ENCODE results near the gene TUBB3.
"Not testable (repeated sequence)": the region's sequence is repeated elsewhere in the genome, so short reads cannot be mapped to it uniquely, and the experiment has no call there.

Gene TUBB3

DNA sequence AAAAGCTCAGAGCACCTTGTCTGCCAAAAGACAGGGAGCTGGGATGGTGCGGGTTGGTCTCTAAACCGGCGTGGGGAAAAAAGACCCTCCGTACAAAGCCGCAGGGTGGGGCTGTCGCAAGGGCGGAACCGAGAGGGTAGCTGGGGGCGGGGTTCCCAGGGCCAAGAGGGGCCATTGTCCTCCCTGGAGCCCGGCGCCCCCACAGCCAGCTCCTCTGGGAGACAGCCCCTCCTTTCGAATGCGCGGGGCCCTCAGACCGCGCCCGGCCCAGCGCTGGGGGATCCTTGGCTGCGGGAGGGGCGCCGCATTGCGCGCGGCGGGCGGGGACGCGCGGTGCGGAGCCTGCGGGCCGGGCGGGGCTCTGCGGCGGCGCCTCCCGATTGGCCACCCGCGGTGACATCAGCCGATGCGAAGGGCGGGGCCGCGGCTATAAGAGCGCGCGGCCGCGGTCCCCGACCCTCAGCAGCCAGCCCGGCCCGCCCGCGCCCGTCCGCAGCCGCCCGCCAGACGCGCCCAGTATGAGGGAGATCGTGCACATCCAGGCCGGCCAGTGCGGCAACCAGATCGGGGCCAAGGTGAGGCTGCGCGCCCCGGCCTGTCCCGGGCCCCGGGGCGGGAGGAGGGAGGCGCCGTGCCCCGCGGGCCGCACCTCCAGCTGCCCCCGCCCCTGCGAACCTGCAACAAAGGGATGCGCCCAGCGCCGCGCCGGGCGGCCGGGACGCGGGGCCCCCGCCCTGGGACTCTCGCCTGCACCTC lies at the start of gene TUBB3:
Gene TUBB3, plus strand, starts transcription at position 459 of the 756 bp plus-strand sequence. Its CDS starts 60 bp downstream, at position 519.
- no peak for DNase-seq (ENCODE audit: low read depth)

GRCh38 chr16:89873972-89874689 lies 49.0 kb upstream of the TUBB3 start:
- peak; percentile 83 for DNase-seq (ENCODE audit: low read depth)

DNA sequence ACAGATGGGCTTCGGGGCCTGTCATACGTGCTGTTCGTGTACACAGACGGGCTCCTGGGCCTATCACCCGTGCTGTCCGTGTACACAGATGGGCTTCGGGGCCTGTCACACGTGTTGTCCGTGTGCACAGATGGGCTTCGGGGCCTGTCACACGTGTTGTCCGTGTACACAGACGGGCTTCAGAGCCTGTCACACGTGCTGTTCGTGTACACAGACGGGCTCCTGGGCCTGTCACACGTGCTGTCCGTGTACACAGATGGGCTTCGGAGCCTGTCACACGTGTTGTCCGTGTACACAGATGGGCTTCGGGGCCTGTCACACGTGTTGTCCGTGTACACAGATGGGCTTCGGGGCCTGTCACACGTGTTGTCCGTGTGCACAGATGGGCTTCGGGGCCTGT lies 44.0 kb upstream of the TUBB3 start:
- DNase-seq (ENCODE audit: low read depth), result not testable (repeated sequence)

GRCh38 chr16:89880477-89881367 lies 42.4 kb upstream of the TUBB3 start:
- DNase-seq (ENCODE audit: low read depth), result no peak

DNA sequence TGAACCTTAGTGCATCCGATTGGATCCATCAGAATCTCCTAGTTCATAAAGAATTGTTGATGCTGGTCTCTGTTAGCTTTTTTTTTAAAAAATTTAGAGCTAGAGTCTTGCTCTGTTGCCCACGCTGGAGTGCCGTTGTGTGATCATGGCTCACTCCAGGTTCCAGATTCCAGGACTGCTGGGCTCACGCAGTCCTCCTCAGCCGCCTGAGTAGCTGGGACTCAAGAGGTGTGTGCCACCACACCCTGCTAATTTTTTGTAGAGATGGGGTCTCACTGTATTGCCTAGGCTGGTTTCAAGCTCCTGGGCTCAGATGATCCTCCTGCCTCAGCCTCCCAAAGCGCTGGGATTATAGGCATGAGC lies 41.8 kb upstream of the TUBB3 start:
- no peak for DNase-seq (ENCODE audit: low read depth)

DNA sequence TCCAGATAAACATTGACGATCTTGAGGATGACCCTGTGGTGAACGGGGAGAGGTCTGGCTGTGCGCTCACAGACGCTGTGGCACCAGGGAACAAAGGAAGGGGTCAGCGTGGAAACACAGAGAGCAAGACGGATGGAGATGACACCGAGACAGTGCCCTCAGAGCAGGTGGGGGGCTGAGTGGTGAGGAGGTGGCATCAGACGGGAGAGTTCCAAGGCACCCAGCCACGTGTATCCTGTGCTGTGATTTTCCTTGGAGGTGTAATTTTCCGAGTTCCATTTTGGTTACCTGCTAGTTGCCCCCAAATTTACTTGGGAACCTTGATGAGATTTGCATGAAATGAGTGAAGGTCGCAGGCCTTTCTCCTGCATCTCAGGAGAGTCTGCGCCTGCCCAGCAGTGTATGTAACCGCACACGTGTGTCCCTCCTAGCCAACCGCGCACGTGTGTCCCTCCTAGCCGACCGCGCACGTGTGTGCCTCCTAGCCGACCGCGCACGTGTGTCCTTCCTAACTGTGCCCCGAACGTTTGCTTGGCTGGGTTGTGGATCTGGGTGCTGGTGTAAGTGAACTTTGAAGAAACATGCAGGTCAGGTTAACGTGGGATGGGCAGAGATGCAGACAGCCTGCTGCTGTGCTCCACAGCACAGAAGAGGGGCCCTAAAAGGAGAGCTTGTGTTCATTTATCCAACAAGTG lies 39.6 kb upstream of the TUBB3 start:
- no peak for DNase-seq (ENCODE audit: low read depth)

- no peak for DNase-seq (ENCODE audit: low read depth)
These were observed 39.1 kb upstream of the TUBB3 start for GRCh38 chr16:89884041-89884421.

- no peak for DNase-seq (ENCODE audit: low read depth)
These were observed 35.9 kb upstream of the TUBB3 start for GRCh38 chr16:89887243-89887642.

DNA sequence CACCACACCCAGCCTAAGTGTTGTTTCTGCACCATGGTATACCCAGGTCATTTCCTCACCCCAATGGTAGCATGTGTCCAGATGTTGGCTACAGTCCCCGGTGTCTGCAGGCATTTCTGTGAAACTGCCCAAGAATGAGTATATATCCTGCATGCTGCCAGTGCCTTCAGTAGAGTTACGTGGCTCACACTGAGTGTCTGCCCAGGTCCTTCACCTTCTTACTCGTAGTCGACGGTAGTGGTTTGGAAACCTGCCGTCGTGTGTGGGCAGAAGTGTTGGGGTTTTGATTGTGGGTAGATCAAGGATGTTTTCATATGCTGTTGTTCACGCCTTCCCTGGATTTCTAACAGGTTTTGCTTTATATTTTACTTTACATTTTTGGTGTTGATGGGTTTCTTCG lies 32.9 kb upstream of the TUBB3 start:
- DNase-seq (ENCODE audit: low read depth), result no peak

DNA sequence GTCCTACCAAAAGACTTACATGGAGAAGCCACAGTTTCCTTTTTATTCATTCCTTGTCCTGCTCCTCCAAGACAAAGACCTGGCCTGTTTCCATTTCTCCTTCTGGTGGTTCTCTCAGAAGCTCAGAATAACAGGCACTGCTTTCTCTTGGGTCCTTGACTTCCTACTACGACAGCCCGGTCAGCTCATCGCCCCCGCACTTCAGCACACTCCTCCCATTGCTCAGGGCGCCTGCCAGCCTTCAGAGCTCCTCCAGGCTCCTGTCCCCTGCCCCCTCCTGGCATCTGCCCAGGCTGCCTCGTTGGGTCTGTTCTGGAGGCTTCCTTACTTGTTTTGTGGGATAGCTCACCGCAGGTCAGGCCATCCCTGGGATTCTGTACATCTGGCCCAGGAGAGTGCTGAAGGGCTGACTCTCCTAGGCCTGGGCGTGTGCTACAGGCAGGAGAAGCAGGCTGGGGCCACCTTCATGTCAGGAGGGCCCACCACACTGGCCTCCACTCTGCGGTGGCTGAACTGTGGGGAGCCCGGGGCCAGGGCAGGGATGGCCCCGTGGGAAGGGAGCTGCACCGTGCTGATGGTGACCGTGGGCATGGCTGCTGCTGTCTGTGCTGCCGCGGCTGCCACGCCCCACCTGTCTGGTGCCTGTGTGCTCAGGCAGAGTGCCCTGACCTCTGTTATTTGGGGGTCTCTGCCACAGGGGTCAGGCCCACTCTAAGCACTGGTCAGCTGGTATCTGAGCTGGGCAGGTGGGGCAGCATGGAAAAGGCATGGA lies 32.1 kb upstream of the TUBB3 start:
- no peak for DNase-seq (ENCODE audit: low read depth)

DNA sequence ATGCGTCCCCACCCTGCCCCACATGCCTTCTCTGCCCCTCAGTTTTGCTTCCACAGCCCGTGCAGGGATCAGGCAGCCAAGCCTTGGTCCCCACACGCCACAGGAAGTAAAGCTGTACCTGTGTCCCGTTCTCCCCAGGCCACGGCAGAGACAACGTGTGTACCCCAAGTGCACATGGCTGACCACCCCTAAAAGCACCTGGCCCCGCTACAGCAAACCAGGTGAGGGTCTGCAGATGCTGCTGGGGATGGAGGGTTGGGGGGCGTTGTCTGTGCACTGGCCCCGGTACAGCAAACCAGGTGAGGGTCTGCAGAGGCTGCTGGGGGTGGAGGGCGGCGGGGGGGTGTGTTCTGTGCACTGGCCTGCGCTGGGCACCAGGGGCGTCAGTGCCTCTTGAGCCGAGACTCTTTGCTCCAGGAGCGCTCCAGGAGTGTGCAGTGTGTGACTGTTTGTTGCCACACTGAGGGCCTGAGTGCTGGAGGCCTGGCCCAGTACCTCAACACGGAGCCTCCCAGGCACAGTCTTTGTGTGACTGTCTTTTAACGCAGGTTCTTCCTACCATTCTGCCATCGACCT lies 31.0 kb upstream of the TUBB3 start:
- DNase-seq (ENCODE audit: low read depth), result no peak

GRCh38 chr16:89892635-89893034 lies 30.5 kb upstream of the TUBB3 start:
- no peak for DNase-seq (ENCODE audit: low read depth)

DNA sequence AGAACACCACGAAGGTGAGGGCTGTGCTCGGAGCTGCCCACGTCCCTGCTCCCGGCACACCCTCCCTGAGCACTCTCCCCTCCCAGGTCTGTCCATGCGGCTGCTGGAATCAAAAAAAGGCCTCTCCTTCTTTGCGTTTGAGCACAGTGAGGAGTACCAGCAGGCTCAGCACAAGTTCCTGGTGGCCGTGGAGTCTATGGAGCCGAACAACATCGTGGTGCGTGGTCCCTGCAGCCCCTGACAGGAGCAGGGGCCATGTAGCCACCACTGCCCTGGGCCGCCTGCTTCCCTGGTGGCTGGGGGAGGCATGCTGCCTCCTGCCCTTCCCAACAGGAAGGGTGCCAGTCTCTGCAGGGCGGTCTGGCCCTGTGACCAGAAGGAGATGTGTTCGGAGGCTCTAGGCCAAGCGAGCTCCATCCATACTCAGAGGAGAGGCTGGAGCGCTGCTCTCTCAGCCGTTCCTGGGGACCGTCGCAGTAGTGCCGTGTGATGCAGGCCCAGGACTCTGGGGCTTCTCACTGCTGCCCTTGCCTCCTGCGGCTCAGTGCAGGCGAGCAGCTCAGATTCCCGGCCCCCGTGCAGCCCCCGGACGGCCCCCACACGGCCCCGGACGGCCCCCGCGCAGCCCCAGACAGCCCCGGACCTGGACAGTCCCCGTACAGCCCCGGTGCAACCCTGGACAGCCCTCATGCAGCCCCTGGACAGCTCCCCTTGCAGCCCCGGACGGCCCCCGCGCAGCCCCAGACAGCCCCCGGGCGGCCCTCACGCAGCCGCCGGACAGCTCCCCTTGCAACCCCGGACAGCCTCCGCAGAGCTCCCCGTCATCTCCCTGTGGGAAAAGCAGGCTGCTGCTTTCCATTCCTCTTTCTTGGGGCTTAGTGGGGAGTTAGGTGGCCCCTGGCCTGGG lies 29.2 kb upstream of the TUBB3 start:
- no peak for DNase-seq (ENCODE audit: low read depth)

GRCh38 chr16:89895482-89896250 lies 27.5 kb upstream of the TUBB3 start:
- DNase-seq (ENCODE audit: low read depth), result no peak

DNA sequence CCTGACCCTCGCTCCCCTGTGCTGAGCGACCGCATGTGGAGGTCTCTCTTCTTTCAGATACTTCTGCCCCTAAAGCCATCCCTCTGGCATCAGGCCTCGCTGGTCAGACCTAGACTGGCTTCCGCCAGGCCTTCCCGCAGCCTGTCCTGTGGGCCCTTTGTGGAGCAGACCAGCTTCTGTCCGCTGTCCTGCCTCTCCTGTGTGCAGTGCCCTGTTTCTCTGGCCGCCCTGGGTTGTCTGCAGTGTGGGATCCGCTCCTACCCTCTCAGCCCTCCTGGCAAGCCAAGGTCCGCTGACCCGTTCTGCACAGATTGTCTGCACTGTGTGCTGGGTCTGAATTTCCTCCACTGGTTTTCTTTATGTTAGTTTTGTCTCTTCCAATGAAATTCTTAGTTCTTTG lies 25.9 kb upstream of the TUBB3 start:
- no peak for DNase-seq (ENCODE audit: low read depth)

DNA sequence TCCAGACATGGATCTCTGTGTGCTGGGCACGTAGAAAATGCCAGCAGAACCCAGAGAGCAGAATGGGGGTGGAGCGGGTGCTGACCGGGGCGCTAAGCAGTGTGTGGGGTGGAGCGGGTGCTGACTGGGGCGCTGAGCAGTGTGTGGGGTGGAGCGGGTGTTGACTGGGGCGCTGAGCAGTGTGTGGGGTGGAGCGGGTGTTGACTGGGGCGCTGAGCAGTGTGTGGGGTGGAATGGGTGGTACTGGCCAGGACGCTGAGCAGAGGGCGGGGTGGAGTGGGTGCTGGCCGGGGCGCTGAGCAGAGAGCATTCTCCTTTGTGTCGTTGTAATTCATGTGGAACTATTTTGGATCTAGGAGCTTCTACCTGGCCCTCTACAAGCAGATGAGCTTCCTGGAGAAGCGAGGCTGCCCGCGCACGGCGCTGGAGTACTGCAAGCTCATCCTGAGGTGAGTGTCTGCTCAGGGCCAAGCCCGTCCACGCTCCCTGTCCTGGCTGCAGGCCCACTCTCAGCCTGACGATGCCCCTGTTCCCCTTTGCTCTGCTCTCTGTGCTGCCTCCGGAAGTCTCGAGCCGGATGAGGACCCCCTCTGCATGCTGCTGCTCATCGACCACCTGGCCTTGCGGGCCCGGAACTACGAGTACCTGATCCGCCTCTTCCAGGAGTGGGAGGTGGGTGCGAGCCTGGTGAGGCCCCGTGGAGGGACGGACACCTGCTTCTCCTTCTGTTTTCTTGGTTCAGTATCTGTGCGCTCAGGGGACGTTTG lies 24.8 kb upstream of the TUBB3 start:
- DNase-seq (ENCODE audit: low read depth), result no peak

- no peak for DNase-seq (ENCODE audit: low read depth)
These were observed 23.2 kb upstream of the TUBB3 start for GRCh38 chr16:89899879-89900481.

GRCh38 chr16:89900885-89901284 lies 22.3 kb upstream of the TUBB3 start:
- no peak for DNase-seq (ENCODE audit: low read depth)
